ENCODE results near the gene BFAR. TPM values are rescaled to one million over a fixed set of nuclear protein-coding genes. Genes with fewer than 3 reads are reported as not detected.

Gene BFAR
- total and polyA plus RNA-seq, 2 of the 8 experiments (the other 6 are each of a cell fraction or from before 2014, with no cell fraction given) = 56.9 to 78.2 TPM

GRCh38 chr16:14658063-14658462 is 25.3 kb downstream of the BFAR start (continued):
- TF ChIP-seq TBP (IDR thresholded peaks at IDR 0.05; ENCODE audit: low read depth, low read length) = no peak
- no peak for TF ChIP-seq CHD7 (IDR thresholded peaks at IDR 0.05; ENCODE audit: insufficient replicate concordance, low read length)
- TF ChIP-seq NANOG (IDR thresholded peaks at IDR 0.05; ENCODE audit: insufficient read depth, low read depth, low read length, poor library complexity, severe bottlenecking) = no peak
- no peak for TF ChIP-seq CBX8 (IDR thresholded peaks at IDR 0.05; ENCODE audit: borderline replicate concordance, low read depth, low read length)
- no peak for TF ChIP-seq ZNF274 (IDR thresholded peaks at IDR 0.05; ENCODE audit: borderline replicate concordance, extremely low read depth, low read length)
- TF ChIP-seq SP2 (IDR thresholded peaks at IDR 0.05; ENCODE audit: low read length) = no peak
